ENCODE results near the gene ATP6V1C2. TPM values are rescaled to one million over a fixed set of nuclear protein-coding genes. Genes with fewer than 3 reads are reported as not detected.
"Not testable (repeated sequence)": the region's sequence is repeated elsewhere in the genome, so short reads cannot be mapped to it uniquely, and the experiment has no call there.

Gene ATP6V1C2
- total RNA-seq, 1 donor from 2014 or later: 0.69 TPM

DNA sequence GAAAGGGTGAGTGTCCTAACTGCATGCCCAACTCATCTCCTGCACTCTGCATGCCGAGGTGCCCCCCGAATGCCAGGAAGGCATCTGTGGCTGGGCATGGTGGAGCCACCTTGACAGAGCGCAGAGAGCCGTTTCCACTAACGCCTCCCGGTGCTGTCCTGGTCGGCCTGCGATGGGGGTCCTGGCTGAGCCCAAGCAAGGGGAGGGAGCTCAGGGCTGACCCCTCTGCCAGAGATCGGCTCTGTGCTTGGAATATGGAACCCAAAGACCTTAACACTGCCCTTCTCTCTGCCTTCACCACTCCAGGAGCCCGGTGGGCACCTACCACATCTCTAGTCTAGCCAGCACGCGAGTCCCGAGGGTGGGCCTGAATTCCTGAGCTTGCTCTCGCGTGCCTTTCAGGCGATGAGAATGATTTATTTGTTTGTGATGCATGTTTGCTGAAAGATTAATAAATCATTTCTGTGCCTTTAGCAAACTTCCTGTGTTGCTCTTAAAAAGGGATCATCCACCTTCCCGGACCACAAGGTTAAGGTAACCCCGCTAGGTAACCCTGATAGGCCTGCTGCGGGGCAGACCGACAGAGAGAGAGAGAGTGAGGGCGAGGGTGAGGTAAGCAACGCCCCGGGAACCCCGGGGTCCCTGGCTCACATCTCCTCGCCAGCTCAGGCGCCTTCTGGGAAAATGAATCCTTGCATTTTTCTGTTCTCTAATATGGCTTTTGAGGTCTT is 55.8 kb downstream of the ATP6V1C2 start:
- Histone ChIP-seq H3K27me3 (ENCODE audit: low read depth) (no peaks in the 10 kb centered on the region), H3K4me3 (no peak overlapping the region), H3K27ac (replicated peaks) (peak overlapping the region; percentile 38), H3K4me1 (peaks cover 33% of the 10 kb centered on the region), H3K36me3 (peaks cover 45% of the 10 kb centered on the region), H3K9me3 (replicated peaks) (no peaks in the 10 kb centered on the region)
- intact Hi-C loops (cut with micrococcal nuclease): no loop called here
- TF ChIP-seq, protein P1, sequence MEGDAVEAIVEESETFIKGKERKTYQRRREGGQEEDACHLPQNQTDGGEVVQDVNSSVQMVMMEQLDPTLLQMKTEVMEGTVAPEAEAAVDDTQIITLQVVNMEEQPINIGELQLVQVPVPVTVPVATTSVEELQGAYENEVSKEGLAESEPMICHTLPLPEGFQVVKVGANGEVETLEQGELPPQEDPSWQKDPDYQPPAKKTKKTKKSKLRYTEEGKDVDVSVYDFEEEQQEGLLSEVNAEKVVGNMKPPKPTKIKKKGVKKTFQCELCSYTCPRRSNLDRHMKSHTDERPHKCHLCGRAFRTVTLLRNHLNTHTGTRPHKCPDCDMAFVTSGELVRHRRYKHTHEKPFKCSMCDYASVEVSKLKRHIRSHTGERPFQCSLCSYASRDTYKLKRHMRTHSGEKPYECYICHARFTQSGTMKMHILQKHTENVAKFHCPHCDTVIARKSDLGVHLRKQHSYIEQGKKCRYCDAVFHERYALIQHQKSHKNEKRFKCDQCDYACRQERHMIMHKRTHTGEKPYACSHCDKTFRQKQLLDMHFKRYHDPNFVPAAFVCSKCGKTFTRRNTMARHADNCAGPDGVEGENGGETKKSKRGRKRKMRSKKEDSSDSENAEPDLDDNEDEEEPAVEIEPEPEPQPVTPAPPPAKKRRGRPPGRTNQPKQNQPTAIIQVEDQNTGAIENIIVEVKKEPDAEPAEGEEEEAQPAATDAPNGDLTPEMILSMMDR (IDR thresholded peaks at IDR 0.05; ENCODE audit: borderline replicate concordance): no peak
- no peak for DNase-seq

DNA sequence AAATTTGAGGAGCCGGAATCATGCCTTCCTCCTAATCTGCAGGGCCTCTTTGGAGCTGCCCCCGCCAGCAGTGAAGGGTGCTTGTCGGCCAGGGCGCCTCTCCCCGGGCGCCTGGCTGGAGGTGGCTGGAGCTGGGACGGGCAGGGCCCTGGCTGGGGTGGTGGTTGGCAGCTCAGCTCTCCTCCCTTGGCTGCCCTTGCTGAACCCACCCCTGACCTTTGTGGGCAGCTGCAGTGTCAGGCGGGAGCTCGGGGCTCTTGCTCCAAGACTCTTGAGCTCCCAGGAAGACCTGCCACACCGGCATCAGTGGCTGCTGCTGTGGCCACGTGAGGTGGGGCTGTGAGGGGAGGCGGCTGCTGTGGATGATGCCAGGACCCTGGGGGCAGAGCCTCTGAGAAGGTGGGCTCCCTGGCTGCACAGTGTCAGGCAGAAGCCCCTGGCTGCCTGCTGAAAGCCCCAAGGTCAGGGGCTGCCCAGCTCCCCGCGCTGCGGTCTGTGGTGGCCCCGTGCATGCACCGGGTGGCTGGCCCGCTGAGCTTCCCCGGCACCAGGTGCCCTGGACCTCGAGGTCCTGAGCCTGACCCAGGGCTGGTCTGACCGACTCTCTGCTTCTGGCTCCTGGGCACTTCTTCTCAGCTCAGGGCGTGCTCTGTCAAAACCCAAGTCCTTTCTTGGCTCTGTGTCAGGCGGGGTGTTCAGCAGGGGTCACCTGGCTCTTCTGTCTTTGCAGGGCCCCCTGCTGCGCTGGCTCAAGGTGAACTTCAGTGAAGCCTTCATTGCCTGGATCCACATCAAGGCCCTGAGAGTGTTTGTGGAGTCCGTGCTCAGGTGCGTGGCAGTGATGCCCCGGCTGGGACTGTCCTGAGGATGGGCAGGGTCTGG is 56.7 kb downstream of the ATP6V1C2 start:
- H3K4me1 ChIP-seq: peaks cover 33% of the 10 kb centered on the region
- no peak for DNase-seq
- H3K4me3 ChIP-seq: no peak overlapping the region
- H3K27me3 ChIP-seq (ENCODE audit: low read depth): no peaks in the 10 kb centered on the region
- H3K36me3 ChIP-seq: peaks cover 53% of the 10 kb centered on the region
- H3K9me3 ChIP-seq (replicated peaks): no peaks in the 10 kb centered on the region
- peak overlapping the region; percentile 38 for H3K27ac ChIP-seq (replicated peaks)
- TF ChIP-seq, protein P1 (IDR thresholded peaks at IDR 0.05; ENCODE audit: borderline replicate concordance): no peak
- intact Hi-C loops (cut with micrococcal nuclease): no loop called here

DNA sequence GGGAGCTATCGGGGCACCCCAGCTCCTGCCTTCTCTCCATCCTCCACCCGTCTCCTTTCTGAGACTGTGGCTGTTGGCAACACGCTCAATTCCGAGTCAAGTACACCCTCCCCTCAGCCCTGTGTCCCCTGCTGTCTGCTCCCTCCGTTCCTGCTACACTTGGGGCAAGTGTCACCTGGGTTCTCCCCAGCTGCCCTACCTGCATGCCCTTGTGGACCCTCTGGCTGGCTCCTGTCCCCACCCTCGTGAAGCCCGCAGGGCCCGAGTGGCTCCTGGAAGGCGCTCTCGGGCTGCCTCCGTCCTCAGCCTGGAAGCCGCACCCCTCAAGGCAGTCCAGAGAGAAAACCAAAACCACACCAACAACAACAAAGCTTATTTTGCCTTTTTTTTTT is 57.3 kb downstream of the ATP6V1C2 start:
- DNase-seq: no peak
- H3K4me3 ChIP-seq: no peak overlapping the region
- no peaks in the 10 kb centered on the region for H3K27me3 ChIP-seq (ENCODE audit: low read depth)
- TF ChIP-seq, protein P1 (IDR thresholded peaks at IDR 0.05; ENCODE audit: borderline replicate concordance): no peak
- peaks cover 31% of the 10 kb centered on the region for H3K4me1 ChIP-seq
- no peak overlapping the region for H3K27ac ChIP-seq (replicated peaks)
- H3K36me3 ChIP-seq: peaks cover 59% of the 10 kb centered on the region
- intact Hi-C loops (cut with micrococcal nuclease): no loop called here
- no peaks in the 10 kb centered on the region for H3K9me3 ChIP-seq (replicated peaks)

DNA sequence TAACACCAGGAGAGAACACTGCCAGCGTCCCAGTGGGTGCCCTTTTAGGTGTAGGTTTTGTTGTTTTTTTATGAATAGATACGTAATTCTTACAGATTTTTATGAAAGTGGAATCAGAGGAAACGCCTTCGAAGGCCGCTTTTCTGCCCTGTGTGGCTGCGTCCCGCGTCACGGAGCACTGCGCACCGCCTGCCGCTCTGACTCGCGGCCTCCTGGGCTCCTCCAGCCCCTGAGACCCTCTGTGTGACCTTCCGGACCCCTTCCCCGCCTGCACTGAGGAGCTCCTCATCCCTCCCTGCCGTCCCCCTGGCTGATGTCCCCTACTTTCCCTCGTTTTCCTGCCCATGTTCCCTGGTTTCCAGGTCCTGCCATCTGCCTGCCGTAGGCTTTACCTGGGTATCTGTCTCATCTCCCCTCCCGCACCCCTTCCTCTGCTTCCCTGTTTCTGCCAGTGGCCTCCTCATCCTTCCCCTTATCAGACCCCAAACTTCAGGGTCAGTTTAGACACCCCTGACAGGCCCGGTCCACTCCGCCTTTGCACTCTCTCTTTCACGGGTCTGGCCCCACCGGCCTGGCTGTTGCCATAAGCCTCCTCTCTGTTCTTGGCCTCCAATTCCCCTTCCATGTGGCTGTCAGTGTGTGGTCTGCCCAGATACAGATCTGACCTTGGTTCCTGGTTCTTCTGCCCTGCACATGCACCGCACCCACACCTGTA is 58.5 kb downstream of the ATP6V1C2 start:
- no peak overlapping the region for H3K4me3 ChIP-seq
- peaks cover 72% of the 10 kb centered on the region for H3K36me3 ChIP-seq
- no peak overlapping the region for H3K27ac ChIP-seq (replicated peaks)
- no peaks in the 10 kb centered on the region for H3K9me3 ChIP-seq (replicated peaks)
- intact Hi-C loops (cut with micrococcal nuclease): no loop called here
- no peaks in the 10 kb centered on the region for H3K27me3 ChIP-seq (ENCODE audit: low read depth)
- TF ChIP-seq, protein P1 (IDR thresholded peaks at IDR 0.05; ENCODE audit: borderline replicate concordance): no peak
- H3K4me1 ChIP-seq: peaks cover 26% of the 10 kb centered on the region
- DNase-seq: no peak

DNA sequence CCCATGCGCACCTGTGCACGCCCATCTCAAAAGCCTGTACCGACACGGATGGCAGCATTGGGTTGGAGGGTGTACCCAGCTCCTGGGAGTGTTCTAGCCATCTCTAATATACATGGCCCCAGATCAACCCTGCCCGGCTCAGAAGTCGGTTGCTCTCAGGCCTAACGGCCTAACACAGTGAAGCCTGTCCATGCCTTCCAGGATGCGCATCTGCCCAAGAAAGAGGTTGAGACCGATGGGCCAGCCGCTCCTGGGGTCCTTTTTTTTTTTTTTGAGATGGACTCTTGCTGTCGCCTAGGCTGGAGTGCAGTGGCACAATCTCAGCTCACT is 59.0 kb downstream of the ATP6V1C2 start:
- Histone ChIP-seq H3K36me3 (peaks cover 77% of the 10 kb centered on the region), H3K4me3 (no peak overlapping the region), H3K27me3 (ENCODE audit: low read depth) (no peaks in the 10 kb centered on the region), H3K9me3 (replicated peaks) (no peaks in the 10 kb centered on the region), H3K27ac (replicated peaks) (no peak overlapping the region), H3K4me1 (peaks cover 26% of the 10 kb centered on the region)
- intact Hi-C loops (cut with micrococcal nuclease): no loop called here
- no peak for DNase-seq
- TF ChIP-seq, protein P1 (IDR thresholded peaks at IDR 0.05; ENCODE audit: borderline replicate concordance): no peak

DNA sequence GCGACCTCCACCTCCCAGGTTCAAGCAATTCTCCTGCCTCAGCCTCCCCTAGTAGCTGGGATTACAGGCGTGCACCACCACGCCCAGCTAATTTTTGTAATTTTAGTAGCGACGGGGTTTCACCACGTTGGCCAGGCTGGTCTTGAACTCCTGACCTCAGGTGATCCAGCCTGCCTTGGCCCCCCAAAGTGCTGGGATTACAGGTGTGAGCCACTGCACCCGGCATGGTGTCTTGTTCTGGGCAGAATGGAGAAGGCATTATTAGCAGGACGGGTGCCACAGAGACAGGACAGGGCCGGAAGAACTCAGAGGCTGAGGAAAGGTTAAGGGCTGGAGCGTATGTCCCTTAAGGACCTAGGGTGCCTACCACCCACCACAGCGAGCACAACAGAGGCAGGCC is 59.4 kb downstream of the ATP6V1C2 start:
- DNase-seq; H3K27me3 ChIP-seq (ENCODE audit: low read depth); H3K9me3 ChIP-seq (replicated peaks); intact Hi-C loops (cut with micrococcal nuclease); H3K4me3 ChIP-seq; H3K27ac ChIP-seq (replicated peaks): not testable (repeated sequence)
- Histone ChIP-seq H3K36me3 (peaks cover 80% of the 10 kb centered on the region), H3K4me1 (peaks cover 29% of the 10 kb centered on the region)
